Measurements from ENCODE around the gene TCERG1L. TPM values are rescaled to one million over a fixed set of nuclear protein-coding genes. Genes with fewer than 3 reads are reported as not detected.

TCERG1L gene
- polyA plus RNA-seq, 1 of the 3 experiments (the other 2 are of a cell fraction) = not detected

- Histone ChIP-seq H3K79me2 (ENCODE audit: insufficient read depth) (no peaks in the 10 kb centered on the region), H3K9ac (no peak overlapping the region), H4K20me1 (ENCODE audit: insufficient read depth) (no peaks in the 10 kb centered on the region), H3K9me3 (no peaks in the 10 kb centered on the region), H3K9me2 (no peaks in the 10 kb centered on the region), H2AFZ (ENCODE audit: low read depth) (no peak overlapping the region), H3F3A (replicated peaks; ENCODE audit: insufficient read depth) (no peaks in the 10 kb centered on the region), H3K4me1 (ENCODE audit: control insufficient read depth in 1 of 2, insufficient read depth in 2 of 2, low read depth in 1 of 2, low read length in 1 of 2) (no peaks in the 10 kb centered on the region), H3K4me3 (ENCODE audit: low read depth in 2 of 2, low read length in 1 of 2) (no peak overlapping the region), H3K36me3 (replicated peaks in 1 of 2; ENCODE audit: control insufficient read depth in 1 of 2, insufficient read depth in 2 of 2, low read length in 1 of 2) (no peaks in the 10 kb centered on the region), H3K4me2 (no peak overlapping the region), H3K27me3 (ENCODE audit: insufficient read depth) (no peaks in the 10 kb centered on the region), H3K27ac (ENCODE audit: low read depth in 2 of 2, low read length in 1 of 2) (no peak overlapping the region)
- POLR2A ChIA-PET = no interaction called here
- 38% methylated on average over 6 of the region's 17 CpGs for WGBS (ENCODE audit: low lambda C conversion rate)
- DNase-seq = no peak
- TF ChIP-seq NFIC (IDR thresholded peaks at IDR 0.05; ENCODE audit: borderline replicate concordance) = no peak
- no peak for TF ChIP-seq FOXJ3 (CRISPR knock-in tag; IDR thresholded peaks at IDR 0.05)
- TF ChIP-seq REST (IDR thresholded peaks at IDR 0.05; ENCODE audit: low read depth, low read length) = no peak
- no peak for TF ChIP-seq FOXM1 (IDR thresholded peaks at IDR 0.05; ENCODE audit: low read depth)
- no peak for TF ChIP-seq IRF3 (IDR thresholded peaks at IDR 0.05; ENCODE audit: low read depth, low read length)
- no peak for TF ChIP-seq ZBTB33 (IDR thresholded peaks at IDR 0.05; ENCODE audit: borderline replicate concordance, low read depth)
- no peak for TF ChIP-seq PBX3 (IDR thresholded peaks at IDR 0.05)
- no peak for TF ChIP-seq RFX5 (IDR thresholded peaks at IDR 0.05; ENCODE audit: low read length)
- TF ChIP-seq SIN3A (IDR thresholded peaks at IDR 0.05; ENCODE audit: borderline replicate concordance, low read depth, low read length) = no peak
- TF ChIP-seq EP300 (IDR thresholded peaks at IDR 0.05; ENCODE audit: borderline replicate concordance in 1 of 2, low read depth in 1 of 2, low read length in 1 of 2) = no peak
- no peak for TF ChIP-seq NRF1 (IDR thresholded peaks at IDR 0.05; ENCODE audit: low read depth, low read length)
- TF ChIP-seq ELF1 (IDR thresholded peaks at IDR 0.05) = no peak
- no peak for TF ChIP-seq TAF1 (IDR thresholded peaks at IDR 0.05; ENCODE audit: borderline replicate concordance, low read depth, low read length)
- CTCF ChIA-PET = no interaction called here
These were observed 92.5 kb downstream of the TCERG1L start for GRCh38 chr10:131218811-131219583.
